DMS53 treated with DMSO at 0.1 percent for 48 hours (cell line): ENCODE measurements around the gene EPHA6.
"Not testable (repeated sequence)": the region's sequence is repeated elsewhere in the genome, so short reads cannot be mapped to it uniquely, and the experiment has no call there.

ENCODE experiments used
- DNase-seq: peaks from one replicate; lab custom pipeline; 2025; ENCODE audit not compliant: unreplicated experiment; lab: John Stamatoyannopoulos, UW

Gene EPHA6

GRCh38 chr3:96900566-96900965 is 86.2 kb downstream of the EPHA6 start:
- no peak for DNase-seq

GRCh38 chr3:96915445-96915844 is 101.1 kb downstream of the EPHA6 start:
- no peak for DNase-seq

GRCh38 chr3:96931119-96931862 is 116.9 kb downstream of the EPHA6 start:
- no peak for DNase-seq

- not testable (repeated sequence) for DNase-seq
Measured at GRCh38 chr3:96942131-96942530, 127.7 kb downstream of the EPHA6 start.

- no peak for DNase-seq
Measured at GRCh38 chr3:96958856-96959255, 144.5 kb downstream of the EPHA6 start.

- no peak for DNase-seq
Measured at GRCh38 chr3:96959474-96959873, 145.1 kb downstream of the EPHA6 start.

GRCh38 chr3:96959901-96960641 is 145.7 kb downstream of the EPHA6 start:
- no peak for DNase-seq

- no peak for DNase-seq
Measured at GRCh38 chr3:96960661-96961330, 146.4 kb downstream of the EPHA6 start.

GRCh38 chr3:96961576-96961975 is 147.2 kb downstream of the EPHA6 start:
- no peak for DNase-seq

- DNase-seq: no peak
Measured at GRCh38 chr3:96966181-96966929, 152.0 kb downstream of the EPHA6 start.

- DNase-seq: peak; percentile 43
Measured at GRCh38 chr3:96970211-96970610, 155.8 kb downstream of the EPHA6 start.

GRCh38 chr3:96977671-96978070 is 163.3 kb downstream of the EPHA6 start:
- no peak for DNase-seq

- not testable (repeated sequence) for DNase-seq
Measured at GRCh38 chr3:96983716-96984115, 169.3 kb downstream of the EPHA6 start.

- no peak for DNase-seq
Measured at GRCh38 chr3:96986241-96986640, 171.8 kb downstream of the EPHA6 start.

GRCh38 chr3:96991231-96991630 is 176.8 kb downstream of the EPHA6 start:
- DNase-seq: no peak

GRCh38 chr3:96991800-96992365 is 177.5 kb downstream of the EPHA6 start:
- no peak for DNase-seq

- DNase-seq: no peak
Measured at GRCh38 chr3:96994988-96995387, 180.6 kb downstream of the EPHA6 start.

GRCh38 chr3:96996009-96996408 is 181.6 kb downstream of the EPHA6 start:
- DNase-seq: no peak

GRCh38 chr3:97001611-97002010 is 187.2 kb downstream of the EPHA6 start:
- DNase-seq: no peak

- peak; percentile 37 for DNase-seq
Measured at GRCh38 chr3:97009427-97010019, 195.1 kb downstream of the EPHA6 start.
